ENCODE measurements around the gene TF.
"Not testable (repeated sequence)": the region's sequence is repeated elsewhere in the genome, so short reads cannot be mapped to it uniquely, and the experiment has no call there.

The TF gene

GRCh38 chr3:133717424-133717823, 28.8 kb upstream of the TF start:
- in situ Hi-C loops (cut with HindIII; ENCODE audit: low sequenced_read_pairs), result no loop called here
- H3K4me3 ChIP-seq (ENCODE audit: low read depth, low read length), result no peak overlapping the region
- DNase-seq (ENCODE audit: low read depth), result no peak
- no peak for TF ChIP-seq CTCF (IDR thresholded peaks at IDR 0.05; ENCODE audit: low read depth, low read length, missing control alignments)

GRCh38 chr3:133722935-133723334, 23.3 kb upstream of the TF start:
- in situ Hi-C loops (cut with HindIII; ENCODE audit: low sequenced_read_pairs), result no loop called here
- no peak overlapping the region for H3K4me3 ChIP-seq (ENCODE audit: low read depth, low read length)
- TF ChIP-seq CTCF (IDR thresholded peaks at IDR 0.05; ENCODE audit: low read depth, low read length, missing control alignments), result no peak
- DNase-seq (ENCODE audit: low read depth), result no peak

- H3K4me3 ChIP-seq (ENCODE audit: low read depth, low read length), result no peak overlapping the region
- TF ChIP-seq CTCF (IDR thresholded peaks at IDR 0.05; ENCODE audit: low read depth, low read length, missing control alignments), result no peak
- in situ Hi-C loops (cut with HindIII; ENCODE audit: low sequenced_read_pairs), result no loop called here
- DNase-seq (ENCODE audit: low read depth), result no peak
Measured at GRCh38 chr3:133730993-133731392, 15.2 kb upstream of the TF start.

GRCh38 chr3:133732231-133732630, 14.0 kb upstream of the TF start:
- H3K4me3 ChIP-seq (ENCODE audit: low read depth, low read length); DNase-seq (ENCODE audit: low read depth); in situ Hi-C loops (cut with HindIII; ENCODE audit: low sequenced_read_pairs): not testable (repeated sequence)

GRCh38 chr3:133733226-133733625, 13.0 kb upstream of the TF start:
- no peak for DNase-seq (ENCODE audit: low read depth)

GRCh38 chr3:133734305-133734704, 11.9 kb upstream of the TF start:
- no peak for DNase-seq (ENCODE audit: low read depth)
- H3K4me3 ChIP-seq (ENCODE audit: low read depth, low read length), result no peak overlapping the region
- in situ Hi-C loops (cut with HindIII; ENCODE audit: low sequenced_read_pairs), result no loop called here
- no peak for TF ChIP-seq CTCF (IDR thresholded peaks at IDR 0.05; ENCODE audit: low read depth, low read length, missing control alignments)

More at GRCh38 chr3:133733226-133733625, 13.0 kb upstream of the TF start:
- no peak overlapping the region for H3K4me3 ChIP-seq (ENCODE audit: low read depth, low read length)
- TF ChIP-seq CTCF (IDR thresholded peaks at IDR 0.05; ENCODE audit: low read depth, low read length, missing control alignments), result no peak
- in situ Hi-C loops (cut with HindIII; ENCODE audit: low sequenced_read_pairs), result no loop called here

- in situ Hi-C loops (cut with HindIII; ENCODE audit: low sequenced_read_pairs), result no loop called here
- TF ChIP-seq CTCF (IDR thresholded peaks at IDR 0.05; ENCODE audit: low read depth, low read length, missing control alignments), result peak; percentile 27
- no peak overlapping the region for H3K4me3 ChIP-seq (ENCODE audit: low read depth, low read length)
- DNase-seq (ENCODE audit: low read depth), result peak; percentile 57
Measured at GRCh38 chr3:133742351-133743091, 3.7 kb upstream of the TF start.

Measured in astrocyte of the cerebellum (primary cell).